K562 (cell line): ENCODE measurements around the gene ID2. TPM values are rescaled to one million over a fixed set of nuclear protein-coding genes. Genes with fewer than 3 reads are reported as not detected.

Source experiments
- CHCHD3 ChIP-seq: fragments of 250-450 bp; sonication (Bioruptor Pico); IDR thresholded peaks from 2 replicates; pipeline ENCODE4 v2.1.2; 2022; ENCODE audit warnings: mild to moderate bottlenecking
- FOSL1 ChIP-seq: fragments of 200-800 bp; sonication (Bioruptor generic); conservative IDR thresholded peaks from 2 replicates; pipeline ENCODE4 v1.6.1; 2016; ENCODE audit warnings: missing genetic modification characterization, missing compliant biosample characterization
- FOXA3 ChIP-seq, 2 experiments: fragments of 450-650 bp in 1 of 2; sonication (generic) in 1 of 2; formaldehyde crosslinking; IDR thresholded peaks in 1 of 2; conservative IDR thresholded peaks in 1 of 2; 2 replicates each; pipeline versions ENCODE4 v1.4.0 to v1.8.0; 2020 to 2022; ENCODE audit warnings: mild to moderate bottlenecking in 2 of 2, missing genetic modification reagents in 1 of 2
- FOXP1 ChIP-seq: sonication (generic); formaldehyde crosslinking; IDR thresholded peaks from 2 replicates; pipeline ENCODE4 v1.8.0; 2022; ENCODE audit warnings: mild to moderate bottlenecking, missing genetic modification reagents
- GATAD2A ChIP-seq: fragments of 450-650 bp; IDR thresholded peaks from 2 replicates; pipeline ENCODE4 v1.6.1; 2017
- JUND ChIP-seq, 2 experiments: IDR thresholded peaks; 2 replicates in 1 of 2; 3 replicates in 1 of 2; pipeline ENCODE4 v1.6.1; 2011; ENCODE audit warnings: borderline replicate concordance in 2 of 2, low read depth in 2 of 2, low read length in 2 of 2, improper control_type of control experiment in 1 of 2, missing biosample characterization in 1 of 2, missing genetic modification characterization in 1 of 2, missing genetic modification reagents in 1 of 2
- LEF1 ChIP-seq: fragments of 450-650 bp; IDR thresholded peaks from 2 replicates; pipeline ENCODE4 v1.6.1; 2016; ENCODE audit warnings: mild to moderate bottlenecking
- MAZ ChIP-seq, 2 experiments: fragments of 450-650 bp in 1 of 2; sonication (generic) in 1 of 2; formaldehyde crosslinking; IDR thresholded peaks in 1 of 2; conservative IDR thresholded peaks in 1 of 2; 2 replicates each; pipeline versions ENCODE4 v1.4.0 to v1.5.0; 2020; ENCODE audit warnings: mild to moderate bottlenecking in 1 of 2, missing genetic modification reagents in 1 of 2
- MYNN ChIP-seq, 2 experiments: sonication (generic); formaldehyde crosslinking in 1 of 2; IDR thresholded peaks; 2 replicates each; pipeline versions ENCODE4 v1.5.0 to v1.6.1; 2016 to 2020; ENCODE audit warnings: antibody characterized with exemption in 1 of 2, missing genetic modification reagents in 1 of 2
- NRF1 ChIP-seq, 2 experiments: fragments of 450-650 bp; IDR thresholded peaks in 1 of 2; conservative IDR thresholded peaks in 1 of 2; 2 replicates each; pipeline ENCODE4 v1.6.1; 2014; ENCODE audit warnings: mild to moderate bottlenecking in 2 of 2
- TAL1 ChIP-seq: fragments of 450-650 bp; IDR thresholded peaks from 2 replicates; pipeline ENCODE4 v1.6.1; 2016; ENCODE audit warnings: mild to moderate bottlenecking
- TEAD1 ChIP-seq, 2 experiments: fragments of 450-650 bp in 1 of 2; sonication (generic) in 1 of 2; formaldehyde crosslinking; IDR thresholded peaks; 2 replicates each; pipeline versions ENCODE4 v1.4.0 to v1.8.0; 2020 to 2022; ENCODE audit warnings: mild to moderate bottlenecking in 2 of 2, missing genetic modification reagents in 1 of 2
- YBX1 ChIP-seq: fragments of 450-650 bp; IDR thresholded peaks from 2 replicates; pipeline ENCODE4 v1.7.1; 2016; ENCODE audit warnings: mild to moderate bottlenecking
- polyA plus RNA-seq, 8 experiments: library from polyadenylated mRNA; depleted of rRNA in 4 of 8; stranded (reverse) in 5 of 8; unstranded in 3 of 8; fragments of >200 nt; fragmentation: Nextera tagmentation in 2 of 8; fragmentation: Illumina TruSeq in 1 of 8; extraction: Ambion mirVana in 2 of 8; extraction: Trizol in 1 of 8; gene quantifications; 2 replicates each; pipeline versions ENCODE4 v1.2.1 to v1.2.3, GENCODE V29; 2011 to 2014; ENCODE audit warnings: inconsistent platforms in 1 of 8, missing spikeins in 1 of 8
- total RNA-seq, 7 experiments: library from RNA; depleted of rRNA in 6 of 7; stranded (reverse); fragments of >200 nt in 6 of 7; fragmentation: Illumina TruSeq in 2 of 7; extraction: Trizol in 2 of 7; gene quantifications; 2 replicates each; pipeline versions ENCODE4 v1.2.1 to v1.2.3, GENCODE V29; 2011 to 2021; ENCODE audit warnings: low replicate concordance in 1 of 7
- TF ChIP-seq, protein P1 (sequence below): fragments of 250-450 bp; sonication (Bioruptor Pico); IDR thresholded peaks from 2 replicates; pipeline ENCODE4 v1.4.0; 2020; ENCODE audit warnings: mild to moderate bottlenecking, moderate library complexity, borderline replicate concordance
- TF ChIP-seq, protein P2 (sequence below), 2 experiments: IDR thresholded peaks; 2 replicates each; pipeline ENCODE4 v1.6.1; 2011; ENCODE audit warnings: borderline replicate concordance in 1 of 2, control low read depth in 1 of 2, low read depth in 1 of 2, low read length in 1 of 2, mild to moderate bottlenecking in 1 of 2, mixed read lengths in 1 of 2, moderate library complexity in 1 of 2; ENCODE audit not compliant: insufficient read depth in 1 of 2, insufficient read length in 1 of 2, poor library complexity in 1 of 2, severe bottlenecking in 1 of 2; ENCODE audit errors: extremely low read depth in 1 of 2
- TF ChIP-seq, protein P3 (sequence below): sonication (generic); formaldehyde crosslinking; IDR thresholded peaks from 2 replicates; pipeline ENCODE4 v1.9.0; 2022; ENCODE audit warnings: mild to moderate bottlenecking, missing genetic modification reagents
- TF ChIP-seq, protein P4 (sequence below): sonication (generic); formaldehyde crosslinking; IDR thresholded peaks from 2 replicates; pipeline ENCODE4 v1.8.0; 2023; ENCODE audit warnings: mild to moderate bottlenecking, missing genetic modification reagents

The ID2 gene
- total and polyA plus RNA-seq, 9 of the 15 experiments (the other 6 are each of a cell fraction or from before 2014, with no cell fraction given) = 8.0 to 35.7 (median 16.6) TPM

GRCh38 chr2:8677646-8678592, 3.9 kb upstream of the ID2 start (continued):
- TF ChIP-seq FOXP1 (CRISPR knock-in tag) (no peak), CHCHD3 (CRISPR knock-in tag) (no peak), FOSL1 (tag) (peak; percentile 65), NRF1 (conservative IDR thresholded peaks at IDR 0.05 in 1 of 2, IDR thresholded peaks at IDR 0.05 in 1 of 2) (peak; percentile 64 to 68), YBX1 (no peak), TAL1 (peak; percentile 80), MYNN (IDR thresholded peaks at IDR 0.05) (0 out of 2 replicates have a peak, but pooled peaks have one; percentile 48), MYNN (CRISPR knock-in tag; IDR thresholded peaks at IDR 0.05) (no peak), GATAD2A (peak; percentile 11; the same call in 1 of the 2 replicates), TEAD1 (CRISPR knock-in tag; IDR thresholded peaks at IDR 0.05) (no peak), JUND (IDR thresholded peaks at IDR 0.05; ENCODE audit: borderline replicate concordance, low read depth, low read length) (peak; percentile 67), JUND (tag; IDR thresholded peaks at IDR 0.05; ENCODE audit: borderline replicate concordance, low read depth, low read length) (peak; percentile 12; the same call in 1 of the 3 replicates), LEF1 (peak; percentile 95), MAZ (CRISPR knock-in tag; conservative IDR thresholded peaks at IDR 0.05 in 1 of 2, IDR thresholded peaks at IDR 0.05 in 1 of 2) (peak; percentile 15 to 30; a peak in 2 of 4 replicates), FOXA3 (CRISPR knock-in tag; conservative IDR thresholded peaks at IDR 0.05 in 1 of 2, IDR thresholded peaks at IDR 0.05 in 1 of 2) (peak; percentile 62 to 92; a peak in 3 of 4 replicates)
- TF ChIP-seq, protein P1, sequence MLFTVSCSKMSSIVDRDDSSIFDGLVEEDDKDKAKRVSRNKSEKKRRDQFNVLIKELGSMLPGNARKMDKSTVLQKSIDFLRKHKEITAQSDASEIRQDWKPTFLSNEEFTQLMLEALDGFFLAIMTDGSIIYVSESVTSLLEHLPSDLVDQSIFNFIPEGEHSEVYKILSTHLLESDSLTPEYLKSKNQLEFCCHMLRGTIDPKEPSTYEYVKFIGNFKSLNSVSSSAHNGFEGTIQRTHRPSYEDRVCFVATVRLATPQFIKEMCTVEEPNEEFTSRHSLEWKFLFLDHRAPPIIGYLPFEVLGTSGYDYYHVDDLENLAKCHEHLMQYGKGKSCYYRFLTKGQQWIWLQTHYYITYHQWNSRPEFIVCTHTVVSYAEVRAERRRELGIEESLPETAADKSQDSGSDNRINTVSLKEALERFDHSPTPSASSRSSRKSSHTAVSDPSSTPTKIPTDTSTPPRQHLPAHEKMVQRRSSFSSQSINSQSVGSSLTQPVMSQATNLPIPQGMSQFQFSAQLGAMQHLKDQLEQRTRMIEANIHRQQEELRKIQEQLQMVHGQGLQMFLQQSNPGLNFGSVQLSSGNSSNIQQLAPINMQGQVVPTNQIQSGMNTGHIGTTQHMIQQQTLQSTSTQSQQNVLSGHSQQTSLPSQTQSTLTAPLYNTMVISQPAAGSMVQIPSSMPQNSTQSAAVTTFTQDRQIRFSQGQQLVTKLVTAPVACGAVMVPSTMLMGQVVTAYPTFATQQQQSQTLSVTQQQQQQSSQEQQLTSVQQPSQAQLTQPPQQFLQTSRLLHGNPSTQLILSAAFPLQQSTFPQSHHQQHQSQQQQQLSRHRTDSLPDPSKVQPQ = no peak
- TF ChIP-seq, protein P2, sequence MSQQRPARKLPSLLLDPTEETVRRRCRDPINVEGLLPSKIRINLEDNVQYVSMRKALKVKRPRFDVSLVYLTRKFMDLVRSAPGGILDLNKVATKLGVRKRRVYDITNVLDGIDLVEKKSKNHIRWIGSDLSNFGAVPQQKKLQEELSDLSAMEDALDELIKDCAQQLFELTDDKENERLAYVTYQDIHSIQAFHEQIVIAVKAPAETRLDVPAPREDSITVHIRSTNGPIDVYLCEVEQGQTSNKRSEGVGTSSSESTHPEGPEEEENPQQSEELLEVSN (IDR thresholded peaks at IDR 0.05; ENCODE audit: borderline replicate concordance in 1 of 2, extremely low read depth in 1 of 2, insufficient read depth in 1 of 2, insufficient read length in 1 of 2, low read depth in 1 of 2, low read length in 1 of 2, poor library complexity in 1 of 2, severe bottlenecking in 1 of 2) = peak in 1 of 2 experiments; percentile 80
- TF ChIP-seq, protein P3, sequence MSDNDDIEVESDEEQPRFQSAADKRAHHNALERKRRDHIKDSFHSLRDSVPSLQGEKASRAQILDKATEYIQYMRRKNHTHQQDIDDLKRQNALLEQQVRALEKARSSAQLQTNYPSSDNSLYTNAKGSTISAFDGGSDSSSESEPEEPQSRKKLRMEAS (CRISPR knock-in tag) = peak; percentile 25; the same call in 1 of the 2 replicates
- TF ChIP-seq, protein P4, sequence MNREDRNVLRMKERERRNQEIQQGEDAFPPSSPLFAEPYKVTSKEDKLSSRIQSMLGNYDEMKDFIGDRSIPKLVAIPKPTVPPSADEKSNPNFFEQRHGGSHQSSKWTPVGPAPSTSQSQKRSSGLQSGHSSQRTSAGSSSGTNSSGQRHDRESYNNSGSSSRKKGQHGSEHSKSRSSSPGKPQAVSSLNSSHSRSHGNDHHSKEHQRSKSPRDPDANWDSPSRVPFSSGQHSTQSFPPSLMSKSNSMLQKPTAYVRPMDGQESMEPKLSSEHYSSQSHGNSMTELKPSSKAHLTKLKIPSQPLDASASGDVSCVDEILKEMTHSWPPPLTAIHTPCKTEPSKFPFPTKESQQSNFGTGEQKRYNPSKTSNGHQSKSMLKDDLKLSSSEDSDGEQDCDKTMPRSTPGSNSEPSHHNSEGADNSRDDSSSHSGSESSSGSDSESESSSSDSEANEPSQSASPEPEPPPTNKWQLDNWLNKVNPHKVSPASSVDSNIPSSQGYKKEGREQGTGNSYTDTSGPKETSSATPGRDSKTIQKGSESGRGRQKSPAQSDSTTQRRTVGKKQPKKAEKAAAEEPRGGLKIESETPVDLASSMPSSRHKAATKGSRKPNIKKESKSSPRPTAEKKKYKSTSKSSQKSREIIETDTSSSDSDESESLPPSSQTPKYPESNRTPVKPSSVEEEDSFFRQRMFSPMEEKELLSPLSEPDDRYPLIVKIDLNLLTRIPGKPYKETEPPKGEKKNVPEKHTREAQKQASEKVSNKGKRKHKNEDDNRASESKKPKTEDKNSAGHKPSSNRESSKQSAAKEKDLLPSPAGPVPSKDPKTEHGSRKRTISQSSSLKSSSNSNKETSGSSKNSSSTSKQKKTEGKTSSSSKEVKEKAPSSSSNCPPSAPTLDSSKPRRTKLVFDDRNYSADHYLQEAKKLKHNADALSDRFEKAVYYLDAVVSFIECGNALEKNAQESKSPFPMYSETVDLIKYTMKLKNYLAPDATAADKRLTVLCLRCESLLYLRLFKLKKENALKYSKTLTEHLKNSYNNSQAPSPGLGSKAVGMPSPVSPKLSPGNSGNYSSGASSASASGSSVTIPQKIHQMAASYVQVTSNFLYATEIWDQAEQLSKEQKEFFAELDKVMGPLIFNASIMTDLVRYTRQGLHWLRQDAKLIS (CRISPR knock-in tag) = peak; percentile 75; the same call in 1 of the 2 replicates
